Measurements from ENCODE around the gene AATK.

GRCh38 chr17:81134064-81134781 is 31.8 kb downstream of the AATK start:
- TF ChIP-seq CTCF (IDR thresholded peaks at IDR 0.05 in 8 of 11, conservative IDR thresholded peaks at IDR 0.05 in 3 of 11) = no peak
- TF ChIP-seq POLR2A (IDR thresholded peaks at IDR 0.05) = no peak
- no peak for TF ChIP-seq POLR2AphosphoS5 (IDR thresholded peaks at IDR 0.05)
